ENCODE results near the gene RPL3. TPM values are rescaled to one million over a fixed set of nuclear protein-coding genes. Genes with fewer than 3 reads are reported as not detected.
A peak's percentile ranks its signal among the peaks of the same experiment; 100 is the strongest.

The RPL3 gene
- total and polyA plus RNA-seq, 4 donors: 580 to 1,767 (median 1,184) TPM

- no peak overlapping the region for H3K9ac ChIP-seq (ENCODE audit: low read depth in 1 of 2, low read length in 2 of 2)
- no peaks in the 10 kb centered on the region for H3K27me3 ChIP-seq (ENCODE audit: control insufficient read depth in 4 of 4, insufficient read depth in 4 of 4, low read length in 3 of 4)
- TF ChIP-seq RAD21 (IDR thresholded peaks at IDR 0.05) (peak in 1 of 2 donors; percentile 7), YY1 (IDR thresholded peaks at IDR 0.05) (no peak)
- no peaks in the 10 kb centered on the region for H3K9me3 ChIP-seq (ENCODE audit: control insufficient read depth in 4 of 4, low read length in 3 of 4)
- H3K27ac ChIP-seq (ENCODE audit: low read depth in 1 of 2, low read length in 2 of 2): peak overlapping the region in 1 of 2 donors; percentile 12
- H3K4me1 ChIP-seq (ENCODE audit: control insufficient read depth in 4 of 4, insufficient read depth in 4 of 4, low read length in 3 of 4): peaks cover 0 to 6% (median 2%) of the 10 kb centered on the region in 4 donors
- no peak for DNase-seq (ENCODE audit: low spot score)
- no peaks in the 10 kb centered on the region for H3K36me3 ChIP-seq (ENCODE audit: control insufficient read depth in 4 of 4, insufficient read depth in 3 of 4, low read depth in 1 of 4, low read length in 3 of 4)
- 51% methylated on average over 13 of the region's 13 CpGs for WGBS
- no peak overlapping the region for H3K4me3 ChIP-seq (ENCODE audit: low read depth in 1 of 3, low read length in 3 of 3)
Measured at GRCh38 chr22:39278040-39278439, 41.4 kb downstream of the RPL3 start.

DNA sequence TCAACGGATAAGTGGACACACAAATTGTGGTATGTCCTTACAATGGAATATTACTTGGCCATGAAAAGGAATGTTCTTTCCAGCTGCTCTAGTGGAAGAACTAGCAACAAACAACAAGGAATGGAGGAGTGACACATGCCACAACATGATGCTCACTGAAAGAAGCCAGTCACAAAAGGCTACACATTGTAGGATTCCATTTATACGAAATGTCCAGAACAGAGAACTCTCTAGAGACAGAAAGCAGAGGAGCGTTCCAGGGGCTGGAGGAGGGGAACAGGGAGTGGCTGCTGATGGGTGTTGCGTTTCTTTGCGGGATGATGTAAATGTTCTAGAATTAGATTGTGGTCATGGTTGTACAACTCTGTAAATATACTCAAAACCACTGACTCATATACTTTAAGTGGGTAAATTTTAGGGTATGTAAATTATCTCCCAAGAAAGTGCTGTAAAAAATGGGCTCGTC, 42.2 kb downstream of the RPL3 start:
- no peak overlapping the region for H3K27ac ChIP-seq (ENCODE audit: low read depth in 1 of 2, low read length in 2 of 2)
- H3K4me3 ChIP-seq (ENCODE audit: low read depth in 1 of 3, low read length in 3 of 3): no peak overlapping the region
- DNase-seq (ENCODE audit: low spot score): no peak
- no peak overlapping the region for H3K9ac ChIP-seq (ENCODE audit: low read depth in 1 of 2, low read length in 2 of 2)
- no peaks in the 10 kb centered on the region for H3K27me3 ChIP-seq (ENCODE audit: control insufficient read depth in 4 of 4, insufficient read depth in 4 of 4, low read length in 3 of 4)
- no peaks in the 10 kb centered on the region for H3K9me3 ChIP-seq (ENCODE audit: control insufficient read depth in 4 of 4, low read length in 3 of 4)
- TF ChIP-seq EGR1 (IDR thresholded peaks at IDR 0.05; ENCODE audit: low read depth in 2 of 2) (no peak), HNF4A (conservative IDR thresholded peaks at IDR 0.05) (no peak), RAD21 (IDR thresholded peaks at IDR 0.05) (no peak), TAF1 (conservative IDR thresholded peaks at IDR 0.05) (no peak), GABPA (IDR thresholded peaks at IDR 0.05 in 1 of 2, conservative IDR thresholded peaks at IDR 0.05 in 1 of 2) (no peak), REST (IDR thresholded peaks at IDR 0.05) (no peak), SP1 (IDR thresholded peaks at IDR 0.05) (no peak), MAX (IDR thresholded peaks at IDR 0.05) (no peak), YY1 (IDR thresholded peaks at IDR 0.05) (no peak), RXRA (IDR thresholded peaks at IDR 0.05) (no peak), JUND (IDR thresholded peaks at IDR 0.05) (no peak), FOXA1 (IDR thresholded peaks at IDR 0.05) (no peak), NR2F2 (IDR thresholded peaks at IDR 0.05) (no peak), ZBTB33 (IDR thresholded peaks at IDR 0.05) (no peak), HNF4G (IDR thresholded peaks at IDR 0.05) (no peak)
- TF ChIP-seq, protein P1, sequence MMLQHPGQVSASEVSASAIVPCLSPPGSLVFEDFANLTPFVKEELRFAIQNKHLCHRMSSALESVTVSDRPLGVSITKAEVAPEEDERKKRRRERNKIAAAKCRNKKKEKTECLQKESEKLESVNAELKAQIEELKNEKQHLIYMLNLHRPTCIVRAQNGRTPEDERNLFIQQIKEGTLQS (IDR thresholded peaks at IDR 0.05): no peak
- TF ChIP-seq, protein P2, sequence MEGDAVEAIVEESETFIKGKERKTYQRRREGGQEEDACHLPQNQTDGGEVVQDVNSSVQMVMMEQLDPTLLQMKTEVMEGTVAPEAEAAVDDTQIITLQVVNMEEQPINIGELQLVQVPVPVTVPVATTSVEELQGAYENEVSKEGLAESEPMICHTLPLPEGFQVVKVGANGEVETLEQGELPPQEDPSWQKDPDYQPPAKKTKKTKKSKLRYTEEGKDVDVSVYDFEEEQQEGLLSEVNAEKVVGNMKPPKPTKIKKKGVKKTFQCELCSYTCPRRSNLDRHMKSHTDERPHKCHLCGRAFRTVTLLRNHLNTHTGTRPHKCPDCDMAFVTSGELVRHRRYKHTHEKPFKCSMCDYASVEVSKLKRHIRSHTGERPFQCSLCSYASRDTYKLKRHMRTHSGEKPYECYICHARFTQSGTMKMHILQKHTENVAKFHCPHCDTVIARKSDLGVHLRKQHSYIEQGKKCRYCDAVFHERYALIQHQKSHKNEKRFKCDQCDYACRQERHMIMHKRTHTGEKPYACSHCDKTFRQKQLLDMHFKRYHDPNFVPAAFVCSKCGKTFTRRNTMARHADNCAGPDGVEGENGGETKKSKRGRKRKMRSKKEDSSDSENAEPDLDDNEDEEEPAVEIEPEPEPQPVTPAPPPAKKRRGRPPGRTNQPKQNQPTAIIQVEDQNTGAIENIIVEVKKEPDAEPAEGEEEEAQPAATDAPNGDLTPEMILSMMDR (IDR thresholded peaks at IDR 0.05; ENCODE audit: low read depth, low read length, missing input control): no peak
- H3K4me1 ChIP-seq (ENCODE audit: control insufficient read depth in 4 of 4, insufficient read depth in 4 of 4, low read length in 3 of 4): no peaks in the 10 kb centered on the region
- 87% methylated on average over 6 of the region's 6 CpGs for WGBS
- no peaks in the 10 kb centered on the region for H3K36me3 ChIP-seq (ENCODE audit: control insufficient read depth in 4 of 4, insufficient read depth in 3 of 4, low read depth in 1 of 4, low read length in 3 of 4)
